ENCODE measurements around the gene HSF5.
"Not testable (repeated sequence)": the region's sequence is repeated elsewhere in the genome, so short reads cannot be mapped to it uniquely, and the experiment has no call there.

The HSF5 gene

GRCh38 chr17:58516644-58517377, 28.6 kb upstream of the HSF5 start:
- DNase-seq (ENCODE audit: low read depth in 2 of 2): no peak

- DNase-seq (ENCODE audit: low read depth in 2 of 2): no peak
Observed at GRCh38 chr17:58515286-58515685, 27.1 kb upstream of the HSF5 start.

DNA sequence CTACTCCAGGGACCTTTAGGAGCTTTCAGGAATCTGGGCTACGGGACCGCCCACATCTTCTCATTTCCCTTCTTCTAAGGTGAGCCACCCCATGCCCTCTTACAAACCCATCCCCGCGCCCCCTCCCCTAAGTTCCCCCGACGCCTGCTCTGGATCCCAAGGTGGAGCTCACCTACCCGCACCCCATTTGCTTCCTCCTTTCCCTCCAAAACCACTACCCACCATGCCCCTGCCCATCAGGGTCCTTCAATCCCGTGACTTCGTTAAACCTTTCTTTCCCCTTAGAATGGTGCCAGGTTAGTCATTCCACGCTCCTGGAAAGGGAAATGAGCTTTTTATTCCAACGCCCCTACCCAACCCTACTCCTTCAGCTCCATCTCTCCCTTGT, 26.6 kb upstream of the HSF5 start:
- no peak for DNase-seq (ENCODE audit: low read depth in 2 of 2)

- peak; percentile 68 to 74 for DNase-seq (ENCODE audit: low read depth in 2 of 2)
Observed at GRCh38 chr17:58513965-58514769, 26.0 kb upstream of the HSF5 start, which contains the start of gene MTMR4. Gene MTMR4, minus strand, starts transcription at chr17:58514638. Its CDS starts 231 bp downstream, at chr17:58514407.

DNA sequence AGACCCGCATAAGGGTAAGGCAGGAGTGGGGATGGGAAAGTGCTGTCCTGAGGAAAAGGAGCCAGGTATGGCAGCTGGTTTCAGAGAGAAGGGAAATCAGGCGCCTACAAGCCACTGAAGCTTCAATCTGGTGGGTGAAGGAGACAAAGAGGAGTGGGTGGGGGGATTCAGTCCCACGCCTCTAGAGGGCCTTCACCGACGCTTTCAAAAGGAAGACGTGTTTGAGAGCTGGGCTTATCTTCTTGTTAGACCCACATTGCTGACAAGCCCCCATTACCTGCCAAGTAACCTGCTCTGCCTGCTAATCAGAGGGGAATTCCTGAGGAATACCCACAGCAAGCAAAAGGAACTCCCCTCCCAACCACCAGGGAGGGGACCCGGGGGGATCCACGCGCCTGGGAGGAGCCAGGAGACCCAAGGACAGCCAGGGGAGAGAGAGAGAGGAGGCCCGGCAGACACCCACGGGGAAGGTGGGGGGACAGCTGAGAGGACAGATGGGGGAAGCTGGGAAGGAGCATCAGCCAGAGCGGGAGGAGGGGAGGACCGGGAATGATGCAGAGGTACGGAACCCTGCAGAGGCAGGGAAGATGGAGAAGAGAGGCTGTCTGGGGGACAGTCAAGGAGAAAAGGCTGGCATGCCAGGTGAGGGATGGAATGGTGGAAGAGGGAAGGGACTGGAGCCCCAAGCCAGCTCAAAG, 25.2 kb upstream of the HSF5 start:
- DNase-seq (ENCODE audit: low read depth in 2 of 2): no peak

GRCh38 chr17:58510075-58510474, 21.9 kb upstream of the HSF5 start:
- DNase-seq (ENCODE audit: low read depth in 2 of 2): no peak

- no peak for DNase-seq (ENCODE audit: low read depth in 2 of 2)
Observed at GRCh38 chr17:58508341-58509067, 20.3 kb upstream of the HSF5 start.

- DNase-seq (ENCODE audit: low read depth in 2 of 2): no peak
Observed at GRCh38 chr17:58507123-58507634, 19.0 kb upstream of the HSF5 start.

DNA sequence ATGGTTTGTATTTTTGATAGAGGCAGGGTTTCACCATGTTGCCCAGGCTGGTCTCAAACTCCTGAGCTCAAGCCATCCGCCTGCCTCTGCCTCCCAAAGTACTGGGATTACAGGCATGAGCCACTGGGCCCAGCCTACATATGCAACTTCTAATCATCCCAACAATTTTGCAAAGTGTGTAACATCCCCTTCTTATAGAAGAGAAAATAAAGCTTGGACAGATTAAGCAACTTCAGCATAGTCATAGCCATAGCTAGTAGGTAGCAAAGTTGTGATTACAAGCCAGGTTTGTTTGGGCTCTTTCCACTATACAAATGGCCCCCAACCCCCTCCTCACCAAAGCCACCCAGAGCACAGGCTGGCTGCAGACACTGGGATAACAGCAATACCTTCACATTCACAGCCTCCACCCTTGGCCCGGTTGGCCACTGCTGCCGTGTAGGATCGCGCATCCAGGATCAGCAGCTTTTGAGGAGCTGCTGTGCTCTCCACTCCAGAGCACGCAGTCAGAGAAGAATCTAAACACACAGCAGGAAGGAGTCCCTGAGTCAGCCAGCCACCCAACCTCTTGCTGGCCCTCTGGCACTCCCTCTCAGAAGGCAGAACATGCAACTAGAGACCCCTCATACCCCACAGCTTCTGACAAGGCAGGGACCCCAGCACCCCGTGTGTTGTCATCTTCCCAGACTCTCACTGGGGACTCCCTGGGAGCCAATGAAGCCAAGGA, 18.3 kb upstream of the HSF5 start:
- DNase-seq (ENCODE audit: low read depth in 2 of 2): no peak

DNA sequence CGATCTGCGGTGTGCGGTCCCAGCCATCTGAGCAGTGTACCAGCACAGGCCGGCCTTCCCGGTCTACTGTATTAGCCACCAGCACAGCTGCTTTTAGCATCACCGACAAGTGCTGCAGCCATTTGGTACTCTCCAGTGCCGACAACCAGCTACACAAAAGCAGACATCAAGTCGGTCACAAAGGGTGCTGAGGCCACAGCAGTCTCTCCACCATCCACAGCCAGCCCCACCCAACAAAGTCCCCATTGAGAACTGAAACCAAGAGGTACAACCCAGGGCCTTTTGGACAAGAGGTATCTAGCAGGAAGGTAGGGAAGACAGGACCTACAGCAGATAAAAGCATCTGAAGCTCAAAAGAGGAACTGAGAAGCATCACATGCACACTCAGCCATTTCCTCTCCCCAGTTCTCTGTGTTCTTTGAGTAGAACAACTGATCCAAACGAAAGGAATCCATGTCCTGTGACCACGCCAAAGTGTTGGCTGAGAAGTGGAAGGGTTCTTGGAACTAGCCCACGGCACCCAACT, 16.7 kb upstream of the HSF5 start:
- DNase-seq (ENCODE audit: low read depth in 2 of 2): no peak

- DNase-seq (ENCODE audit: low read depth in 2 of 2): no peak
Observed at GRCh38 chr17:58503866-58504265, 15.7 kb upstream of the HSF5 start.

GRCh38 chr17:58503134-58503533, 14.9 kb upstream of the HSF5 start:
- DNase-seq (ENCODE audit: low read depth in 2 of 2): not testable (repeated sequence)

- DNase-seq (ENCODE audit: low read depth in 2 of 2): no peak
Observed at GRCh38 chr17:58501451-58501850, 13.2 kb upstream of the HSF5 start.

DNA sequence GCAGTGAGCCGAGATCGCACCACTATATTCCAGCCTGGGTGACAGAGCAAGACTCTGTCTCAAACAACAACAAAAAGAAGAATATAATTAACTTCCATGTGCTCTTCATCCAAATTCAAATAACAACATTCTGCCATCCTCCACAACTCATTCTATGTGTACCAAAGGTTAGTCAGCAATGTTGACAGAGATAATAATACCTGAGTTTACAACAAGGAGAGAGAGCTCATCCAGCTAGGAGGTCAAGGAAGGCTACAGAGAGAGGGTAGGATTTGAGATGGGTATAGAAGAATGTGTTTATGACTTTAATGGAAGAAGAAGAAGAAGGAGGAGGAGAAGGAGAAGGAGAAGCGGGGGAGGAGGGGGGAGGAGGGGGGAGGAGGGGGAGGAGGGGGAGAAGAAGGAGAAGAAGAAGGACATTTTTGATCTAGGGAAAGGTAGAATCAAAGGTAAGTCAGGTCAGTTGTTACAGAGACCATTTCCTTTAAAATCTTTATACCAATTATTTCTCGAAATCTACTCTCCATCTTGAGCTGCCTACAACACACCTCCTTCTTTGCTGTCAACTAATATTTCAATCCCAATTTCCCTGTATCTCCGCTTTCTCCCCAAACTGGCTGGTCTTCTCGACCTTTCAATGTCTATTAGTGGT, 10.1 kb upstream of the HSF5 start:
- no peak for DNase-seq (ENCODE audit: low read depth in 2 of 2)

DNA sequence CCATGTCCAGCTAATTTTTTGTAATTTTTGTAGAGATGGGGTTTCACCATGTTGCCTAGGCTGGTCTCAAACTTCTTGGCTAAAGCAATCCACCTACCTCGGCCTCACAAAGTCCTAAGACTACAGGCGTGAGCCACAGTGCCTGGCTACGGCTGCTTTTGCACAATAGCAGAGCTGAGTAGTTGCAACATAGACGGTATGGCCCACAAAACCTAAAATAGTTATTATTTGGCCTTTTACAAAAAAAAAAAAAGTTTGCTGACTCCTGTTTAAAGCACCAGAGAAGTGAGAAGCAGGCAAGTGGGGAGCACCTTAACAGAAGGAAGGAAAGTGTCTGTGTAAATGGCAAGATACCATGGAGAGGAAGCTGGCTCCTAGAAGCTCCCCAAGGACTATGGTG, 5.3 kb upstream of the HSF5 start:
- no peak for DNase-seq (ENCODE audit: low read depth in 2 of 2)

GRCh38 chr17:58492238-58493121, 4.3 kb upstream of the HSF5 start:
- no peak for DNase-seq (ENCODE audit: low read depth in 2 of 2)

- no peak for DNase-seq (ENCODE audit: low read depth in 2 of 2)
Observed at GRCh38 chr17:58491510-58492045, 3.4 kb upstream of the HSF5 start.

- DNase-seq (ENCODE audit: low read depth in 2 of 2): no peak
Observed at GRCh38 chr17:58488428-58488890, 251 bp upstream of the HSF5 start.

DNA sequence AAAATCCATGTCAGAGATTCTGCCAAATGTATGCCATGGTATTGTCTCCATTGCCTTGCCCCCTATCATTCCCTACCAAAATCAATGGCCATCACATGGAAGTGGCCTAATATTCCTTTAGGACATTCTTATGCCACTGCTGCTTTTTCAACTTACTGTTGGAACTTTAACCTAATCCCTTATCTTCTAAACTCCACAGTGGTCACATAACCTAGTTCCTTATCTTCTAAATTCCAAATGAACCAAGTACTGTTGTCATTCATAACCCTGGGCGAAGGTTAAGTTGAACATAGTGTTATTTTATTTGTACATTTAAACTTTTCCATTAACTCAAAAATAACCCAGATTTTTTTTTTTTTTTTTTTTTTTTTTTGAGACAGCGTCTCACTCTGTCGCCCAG, 3.6 kb downstream of the HSF5 start:
- DNase-seq (ENCODE audit: low read depth in 2 of 2): no peak

Data from stimulated activated CD4-positive, alpha-beta T cell treated with anti-CD3 and anti-CD28 coated beads, Interleukin-4, amount 100 ng/mL, for 48 hours (primary cell).